Glomerular visceral epithelial cell (primary cell): ENCODE data around the gene NDUFA7.
"Not testable (repeated sequence)": the region's sequence is repeated elsewhere in the genome, so short reads cannot be mapped to it uniquely, and the experiment has no call there.

Experiments used
- DNase-seq: peaks from one replicate; pipeline ENCODE4 v3.0.0-alpha.2; 2016; ENCODE audit errors: extremely low spot score

Gene NDUFA7

GRCh38 chr19:8319807-8320520 lies 1.2 kb downstream of the NDUFA7 start:
- no peak for DNase-seq

- DNase-seq, result not testable (repeated sequence)
These were observed 2.3 kb downstream of the NDUFA7 start for GRCh38 chr19:8318835-8319234.

- no peak for DNase-seq
These were observed 4.6 kb downstream of the NDUFA7 start for GRCh38 chr19:8316351-8317125.

DNA sequence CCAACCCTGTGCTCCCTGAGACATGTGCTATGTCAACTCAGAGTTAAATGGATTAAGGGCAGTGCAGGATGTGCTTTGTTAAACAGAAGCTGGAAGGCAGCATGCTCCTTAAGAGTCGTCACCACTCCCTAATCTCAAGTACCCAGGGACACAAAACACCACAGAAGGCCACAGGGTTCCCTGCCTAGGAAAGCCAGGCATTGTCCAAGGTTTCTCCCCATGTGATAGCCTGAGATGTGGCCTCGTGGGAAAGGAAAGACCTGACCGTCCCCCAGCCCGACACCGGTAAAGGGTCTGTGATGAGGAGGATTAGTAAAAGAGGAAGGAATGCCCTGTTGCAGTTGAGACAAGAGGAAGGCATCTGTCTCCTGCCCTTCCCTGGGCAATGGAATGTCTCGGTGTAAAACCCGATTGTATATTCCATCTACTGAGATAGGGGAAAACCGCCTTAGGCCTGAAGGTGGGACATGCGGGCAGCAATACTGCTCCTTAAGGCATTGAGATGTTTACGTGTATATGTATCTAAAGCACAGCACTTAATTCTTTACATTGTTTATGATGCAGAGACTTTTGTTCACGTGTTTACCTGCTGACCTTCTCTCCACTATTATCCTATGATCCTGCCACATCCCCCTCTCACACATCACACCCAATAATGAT lies 6.1 kb downstream of the NDUFA7 start:
- not testable (repeated sequence) for DNase-seq

- no peak for DNase-seq
These were observed 9.5 kb downstream of the NDUFA7 start for GRCh38 chr19:8311461-8312260.

- no peak for DNase-seq
These were observed 10.7 kb downstream of the NDUFA7 start for GRCh38 chr19:8310342-8311055.

DNA sequence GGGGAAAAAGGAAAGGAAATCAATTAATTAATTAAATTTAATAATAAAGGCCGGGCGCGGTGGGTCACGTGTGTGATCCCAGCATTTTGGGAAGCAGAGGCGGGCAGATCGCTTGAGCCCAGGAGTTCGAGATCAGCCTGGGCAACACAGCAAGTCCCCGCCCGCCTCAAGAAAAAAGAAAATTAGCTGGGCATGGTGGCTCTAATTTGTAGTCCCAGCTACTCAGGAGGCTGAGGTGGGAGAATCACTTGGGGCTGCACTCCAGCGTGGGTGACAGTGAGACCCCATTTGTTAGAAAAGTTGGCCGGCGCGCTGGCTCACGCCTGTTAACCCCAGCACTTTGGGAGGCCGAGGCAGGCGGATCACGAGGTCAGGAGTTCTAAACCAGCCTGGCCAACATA lies 12.3 kb downstream of the NDUFA7 start:
- no peak for DNase-seq

DNA sequence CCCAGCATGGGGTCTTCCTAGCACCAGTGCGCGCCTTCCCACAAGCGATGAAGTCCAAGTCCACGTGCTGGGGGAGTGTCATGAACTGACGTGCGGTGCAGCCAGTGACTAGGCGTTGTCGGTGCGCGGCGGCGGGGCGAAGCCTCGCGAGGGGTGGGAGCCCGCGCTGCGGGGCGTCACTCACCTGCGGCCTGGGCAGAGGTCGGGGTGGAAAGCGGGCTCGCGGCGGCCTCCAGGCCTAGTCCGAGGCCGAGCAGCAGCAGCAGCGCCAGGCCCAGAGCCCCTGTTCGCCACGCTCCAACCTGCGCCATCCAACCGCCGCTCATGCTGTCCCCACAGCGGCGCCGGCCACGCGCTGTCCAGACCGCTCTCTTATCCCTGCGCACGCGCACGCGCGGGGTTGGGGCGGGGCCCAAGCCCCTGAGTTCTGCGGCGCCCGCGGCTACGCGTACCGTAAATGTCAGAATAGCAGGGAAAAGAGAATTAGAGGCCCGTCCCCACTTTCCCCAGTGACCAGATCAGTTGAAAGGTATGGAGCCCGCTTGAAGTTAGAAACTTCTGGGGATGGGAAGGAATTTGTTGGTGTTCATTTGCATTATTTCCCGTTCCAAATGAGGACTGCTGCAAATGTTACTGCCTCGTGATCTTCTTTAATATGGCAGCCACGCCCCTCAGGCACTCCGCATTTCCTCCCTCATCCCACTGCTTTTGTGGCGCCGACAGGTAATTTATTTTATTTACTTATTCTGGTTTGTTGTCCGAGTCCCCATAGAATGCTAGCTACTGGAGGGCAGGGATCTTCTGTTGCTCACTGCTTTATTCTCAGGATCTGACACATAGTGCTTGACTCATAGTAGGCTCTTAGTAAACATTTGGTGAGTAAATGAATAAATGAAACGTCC lies 13.0 kb downstream of the NDUFA7 start, which contains the start of gene CD320:
CD320 (minus strand) TSS at position 394 of the 902 bp plus-strand sequence; CDS start at position 326, 68 bp downstream.
- DNase-seq, result peak; percentile 84

DNA sequence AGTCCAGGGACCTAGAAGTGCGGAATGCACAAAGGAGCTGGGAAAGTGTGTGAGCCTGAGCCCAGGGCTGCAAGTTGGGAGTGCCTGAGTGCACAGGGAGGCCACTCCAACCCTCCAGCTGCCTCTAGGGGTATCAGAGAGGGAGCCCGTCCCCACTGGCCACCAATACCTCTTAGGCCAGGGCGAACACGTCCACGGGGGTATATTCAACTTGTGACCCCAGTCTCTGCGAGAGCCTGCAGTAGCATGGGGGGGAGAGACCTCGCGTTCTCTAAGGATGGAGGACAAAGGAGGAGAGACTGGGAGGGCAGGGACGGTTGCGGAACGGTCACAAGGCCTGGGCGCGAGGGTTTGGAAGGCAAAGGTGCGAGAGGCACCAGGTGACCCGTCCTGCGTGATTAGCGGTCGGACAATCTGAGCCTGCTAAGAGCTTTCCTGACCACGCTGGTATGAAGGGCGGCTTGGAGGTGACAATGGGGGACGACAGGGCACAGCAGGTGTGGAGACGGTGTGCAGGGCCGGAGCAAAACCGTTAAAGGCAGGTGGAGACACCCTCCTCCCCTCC lies 13.7 kb downstream of the NDUFA7 start:
- no peak for DNase-seq

GRCh38 chr19:8306235-8307054 lies 14.7 kb downstream of the NDUFA7 start:
- no peak for DNase-seq

GRCh38 chr19:8305798-8306197 lies 15.4 kb downstream of the NDUFA7 start:
- no peak for DNase-seq

DNA sequence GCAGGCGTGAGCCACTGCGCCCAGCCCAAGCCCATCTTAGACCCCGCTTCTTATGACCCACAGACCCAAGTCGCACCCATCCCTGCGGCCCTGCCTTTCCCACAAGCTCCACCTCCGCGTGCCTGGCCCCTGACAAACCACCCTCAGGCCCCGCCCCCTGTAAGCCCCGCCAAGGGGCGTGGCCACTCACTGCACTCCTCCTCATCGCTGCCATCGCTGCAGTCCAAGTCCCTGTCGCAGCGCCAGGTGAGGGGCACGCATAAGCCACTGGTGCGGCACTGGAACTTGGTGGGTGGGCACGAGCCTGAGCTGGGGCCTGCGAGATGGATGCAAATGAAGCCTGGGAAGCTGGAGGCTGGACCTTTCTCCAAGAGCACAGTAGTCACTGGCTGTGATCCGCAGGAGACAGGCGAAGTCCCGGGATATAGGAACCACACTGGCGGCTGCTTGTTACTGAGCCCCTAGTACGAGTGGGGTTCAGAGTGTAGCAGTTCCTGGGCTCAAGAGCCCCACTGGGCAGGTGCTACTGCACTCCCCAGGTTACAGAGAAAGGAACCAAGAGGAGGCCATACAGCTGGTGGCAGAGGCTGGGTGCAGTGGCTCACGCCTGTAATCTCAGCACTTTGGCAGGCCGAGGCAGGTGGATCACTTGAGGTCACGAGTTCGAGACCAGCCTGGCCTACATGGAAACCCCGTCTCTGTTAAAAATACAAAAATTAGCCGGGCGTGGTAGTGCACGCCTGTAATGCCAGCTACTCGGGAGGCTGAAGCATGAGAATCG lies 16.1 kb downstream of the NDUFA7 start:
- DNase-seq, result no peak

DNA sequence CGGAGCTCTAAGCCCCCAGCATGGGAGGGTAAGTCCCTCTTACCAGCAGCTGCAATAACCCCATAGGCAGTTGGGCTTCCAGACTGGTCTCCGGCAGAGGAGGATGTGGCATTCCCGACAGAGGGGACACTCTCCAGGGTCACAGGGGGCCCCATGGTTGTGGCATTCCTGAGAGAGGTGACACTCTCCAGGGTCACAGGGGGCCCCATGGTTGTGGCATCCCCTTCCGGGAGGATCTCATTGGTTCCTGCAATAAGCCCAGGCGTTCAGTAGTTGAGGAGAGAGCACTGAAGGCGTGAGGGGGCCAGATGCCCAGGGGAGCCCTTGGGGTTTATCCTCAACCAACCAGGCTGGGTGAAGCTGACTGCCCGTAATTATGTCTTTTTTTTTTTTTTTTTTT lies 18.4 kb downstream of the NDUFA7 start:
- no peak for DNase-seq

DNA sequence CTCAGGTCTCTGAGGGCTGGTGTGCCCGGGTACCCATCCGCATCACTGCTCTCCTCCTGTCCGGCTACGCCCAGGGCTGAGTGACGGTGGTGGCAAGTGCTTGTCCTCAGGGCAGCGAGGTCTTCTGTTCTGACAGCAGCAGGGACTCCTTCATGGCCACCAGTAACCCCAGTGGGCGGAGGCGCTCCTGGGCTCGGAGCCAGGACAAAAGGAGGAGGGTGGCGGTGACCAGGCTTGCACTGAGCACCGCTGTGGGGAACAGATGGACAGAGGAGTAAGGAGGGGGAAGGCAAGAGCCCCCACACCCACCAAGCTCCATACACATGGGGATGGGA lies 18.9 kb downstream of the NDUFA7 start:
- no peak for DNase-seq

DNA sequence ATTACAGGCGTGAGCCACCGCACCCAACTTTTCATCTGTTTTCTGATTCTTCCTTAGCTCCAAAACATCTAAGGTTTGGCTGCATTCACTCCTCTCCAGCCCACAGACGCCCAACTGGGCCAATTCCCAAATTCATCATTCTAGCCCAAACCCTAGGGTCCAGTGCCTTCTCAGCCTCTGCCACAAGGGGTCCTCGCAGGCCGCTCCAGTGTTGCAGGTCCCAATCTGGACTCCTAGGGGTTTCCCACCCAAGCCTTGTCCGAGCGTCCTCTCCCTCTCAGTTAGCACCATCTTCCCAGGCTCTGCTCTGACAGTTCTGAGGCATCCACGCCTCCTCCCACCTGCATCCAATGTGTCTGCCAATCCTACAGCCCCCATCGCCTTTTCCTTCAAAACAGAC lies 29.8 kb downstream of the NDUFA7 start:
- DNase-seq, result not testable (repeated sequence)

GRCh38 chr19:8276508-8276907 lies 44.7 kb downstream of the NDUFA7 start:
- not testable (repeated sequence) for DNase-seq

DNA sequence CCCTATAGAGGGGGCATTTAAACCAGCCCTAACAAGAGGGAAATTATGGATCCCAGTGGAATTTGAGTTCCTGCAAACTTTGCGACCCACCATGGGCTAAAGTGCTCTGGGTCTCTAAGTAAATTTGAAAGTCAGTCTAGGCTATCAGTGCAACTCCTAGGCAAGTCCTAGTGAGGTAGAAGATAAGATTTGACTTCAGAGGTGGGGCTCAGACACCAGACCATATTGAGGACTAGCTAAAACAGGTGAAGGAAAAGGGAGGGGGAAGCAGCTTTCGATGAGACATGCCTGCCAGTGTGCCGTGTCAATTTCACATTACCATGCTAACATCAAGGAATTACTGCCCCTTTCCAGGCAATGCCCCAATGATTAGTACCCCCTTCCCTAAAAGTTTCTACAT lies 51.5 kb downstream of the NDUFA7 start:
- no peak for DNase-seq

DNA sequence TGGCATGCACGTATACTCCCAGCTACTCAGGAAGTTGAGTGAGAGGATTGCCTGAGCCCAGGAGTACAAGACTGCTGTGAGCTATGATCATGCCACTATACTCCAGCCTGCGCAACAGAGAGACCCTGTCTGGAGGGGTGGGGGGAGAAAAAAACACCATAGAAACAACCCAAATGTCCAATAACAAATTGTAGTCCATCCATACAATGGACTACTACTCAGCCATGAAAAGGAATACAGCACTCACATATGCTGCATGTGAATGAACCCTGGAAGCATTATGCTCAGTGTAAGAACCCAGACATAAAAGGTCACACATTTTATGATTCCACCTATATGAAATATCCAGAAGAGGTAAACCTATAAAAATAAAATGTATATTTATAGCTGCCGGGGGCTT lies 55.3 kb downstream of the NDUFA7 start:
- no peak for DNase-seq
